DMS153 (cell line): ENCODE data around the gene CHMP3.

Experiments
- DNase-seq: peaks from one replicate; lab custom pipeline; 2025; lab: John Stamatoyannopoulos, UW

Gene CHMP3

DNA sequence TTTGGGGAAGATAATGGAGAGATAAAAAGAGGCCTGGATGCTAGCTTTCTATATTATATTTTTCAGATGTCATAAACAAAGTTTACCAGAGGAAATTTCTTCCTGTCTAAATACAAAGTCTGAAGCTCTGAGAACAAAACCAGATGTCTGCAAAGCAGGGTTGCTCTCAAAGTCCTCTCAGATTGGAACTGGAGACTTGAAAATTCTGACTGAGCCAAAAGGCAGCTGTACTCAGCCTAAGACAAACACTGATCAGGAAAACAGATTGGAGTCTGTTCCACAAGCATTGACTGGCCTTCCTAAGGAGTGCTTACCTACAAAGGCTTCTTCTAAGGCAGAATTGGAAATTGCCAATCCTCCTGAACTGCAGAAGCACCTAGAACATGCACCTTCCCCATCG, 96.9 kb downstream of the CHMP3 start:
- DNase-seq = no peak

GRCh38 chr2:86464652-86465051, 98.6 kb downstream of the CHMP3 start:
- DNase-seq = no peak

DNA sequence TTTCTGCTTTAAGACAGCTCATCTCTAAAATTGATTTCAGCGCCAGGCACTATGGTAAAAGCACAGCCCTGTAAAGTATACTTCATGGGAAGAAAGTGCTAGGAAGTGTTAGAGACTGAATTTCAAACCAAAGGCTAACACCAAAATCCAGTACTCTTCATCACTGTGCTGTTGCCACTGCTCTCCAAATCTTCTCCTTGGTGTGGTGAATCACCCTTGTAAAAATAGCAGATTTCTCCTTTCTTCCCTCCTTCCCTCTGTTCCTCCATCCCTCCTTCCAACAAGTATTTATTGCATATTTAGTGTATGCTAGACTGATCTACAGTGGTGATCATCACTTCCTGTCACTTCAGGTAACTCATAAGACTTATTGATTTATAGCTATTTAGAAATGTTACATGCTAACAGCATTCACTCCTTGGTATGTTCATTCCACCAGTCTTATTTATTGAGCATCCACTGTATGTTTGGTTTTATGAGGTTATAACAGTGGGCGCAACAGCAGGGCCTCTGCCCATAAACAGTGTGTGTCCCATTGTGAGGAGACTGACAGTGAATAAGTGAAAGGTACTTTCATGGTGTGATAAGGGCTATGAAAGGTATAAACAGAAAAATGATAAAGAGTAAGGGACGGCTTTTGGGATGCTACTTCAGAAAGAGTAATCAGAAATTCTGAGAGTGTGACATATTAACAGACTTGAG, 102.0 kb downstream of the CHMP3 start:
- no peak for DNase-seq

DNA sequence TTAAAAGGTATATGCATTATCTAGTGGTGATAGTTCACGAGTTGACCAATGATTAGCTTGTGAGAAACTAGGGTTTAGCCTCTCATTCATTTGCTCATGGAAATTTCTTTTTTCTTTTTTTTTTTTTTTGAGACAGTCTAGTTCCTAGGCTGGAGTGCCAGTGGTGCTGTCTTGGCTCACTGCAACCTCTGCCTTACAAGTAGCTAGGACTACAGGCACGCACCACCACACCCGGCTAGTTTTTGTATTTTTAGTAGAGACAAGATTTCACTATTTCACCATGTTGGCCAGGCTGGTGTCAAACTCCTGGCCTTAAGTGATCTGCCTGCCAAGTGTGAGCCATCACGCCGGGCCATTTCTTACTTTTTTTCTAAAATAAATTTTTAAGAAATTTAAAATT, 108.1 kb downstream of the CHMP3 start:
- DNase-seq = no peak

DNA sequence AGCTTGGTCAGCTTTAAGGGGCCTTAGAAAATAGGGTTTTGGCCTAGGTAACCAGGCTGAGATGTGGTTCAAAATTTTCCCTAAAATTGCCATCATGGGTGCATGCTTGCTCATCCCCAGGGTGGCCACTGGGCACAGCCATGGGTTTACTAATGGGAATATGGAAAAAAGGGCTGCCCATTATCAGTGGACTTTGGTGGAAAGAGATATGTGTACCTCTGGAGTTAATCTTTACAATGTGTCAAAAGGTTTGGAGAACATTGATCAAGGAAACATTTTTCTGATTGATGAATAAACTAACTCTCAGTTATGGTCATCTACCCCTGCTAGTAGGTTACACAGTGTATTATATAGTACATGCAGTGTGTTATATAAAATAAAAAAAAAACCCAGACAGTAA, 109.0 kb downstream of the CHMP3 start:
- DNase-seq = no peak

- no peak for DNase-seq
These were observed 109.4 kb downstream of the CHMP3 start for GRCh38 chr2:86453836-86454235.
